Thymus (tissue), 14 donors: Measurements from ENCODE around the gene MSS51. TPM values are rescaled to one million over a fixed set of nuclear protein-coding genes. Genes with fewer than 3 reads are reported as not detected.

Source experiments
- DNase-seq, 9 donors: peaks; one replicate each; pipeline ENCODE4 v3.0.0-alpha.2; 2013; ENCODE audit warnings: low spot score in 9 of 9, low read depth in 6 of 9, missing footprints in 1 of 9
- H3K27ac ChIP-seq, 2 donors: one replicate each; pipeline ENCODE4 v1.5.1; 2013; ENCODE audit warnings: control low read depth in 1 of 2, low read depth in 1 of 2, low read length in 1 of 2, mild to moderate bottlenecking in 1 of 2, moderate library complexity in 1 of 2
- H3K27me3 ChIP-seq, 2 donors: one replicate each; pipeline ENCODE4 v1.5.1; 2013; ENCODE audit warnings: low read length in 1 of 2; ENCODE audit not compliant: control insufficient read depth in 2 of 2, insufficient read depth in 1 of 2
- H3K36me3 ChIP-seq, 2 donors: one replicate each; pipeline ENCODE4 v1.5.1; 2013; ENCODE audit warnings: low read length in 1 of 2, mild to moderate bottlenecking in 1 of 2, moderate library complexity in 1 of 2; ENCODE audit not compliant: control insufficient read depth in 2 of 2, insufficient read depth in 2 of 2
- H3K4me1 ChIP-seq, 2 donors: one replicate each; pipeline ENCODE4 v1.5.1; 2013; ENCODE audit warnings: low read length in 2 of 2; ENCODE audit not compliant: control insufficient read depth in 2 of 2, insufficient read depth in 2 of 2
- H3K4me3 ChIP-seq, 2 donors: one replicate each; pipeline ENCODE4 v1.5.1; 2013; ENCODE audit warnings: low read length in 2 of 2, control low read depth in 1 of 2, mild to moderate bottlenecking in 1 of 2
- H3K9me3 ChIP-seq, 2 donors: one replicate each; pipeline ENCODE4 v1.5.1; 2013; ENCODE audit warnings: low read length in 1 of 2, mild to moderate bottlenecking in 1 of 2; ENCODE audit not compliant: control insufficient read depth in 2 of 2, insufficient read depth in 1 of 2
- WGBS: extraction: QIAGEN DNeasy Blood & Tissue Kit; methylation state at CpG from one replicate; pipeline ENCODE4 v1.1.7; 2013; 5-methylcytosine and 5-hydroxymethylcytosine counted together
- long read RNA-seq, 10 donors: transcript quantifications; one replicate each; lab custom pipeline, GENCODE V29; 2026
- polyA plus RNA-seq: library from polyadenylated mRNA; stranded (reverse); fragments of 200-250 nt; gene quantifications from one replicate; pipeline ENCODE4 v1.2.3, GENCODE V29; 2013
- total RNA-seq: library from RNA; stranded (reverse); fragments of 120-200 nt; gene quantifications from one replicate; pipeline ENCODE4 v1.2.4, GENCODE V29; 2013
- donor health status: healthy.

The MSS51 gene
- total RNA-seq = 1.2 TPM
- 4.1 TPM for polyA plus RNA-seq
- long read RNA-seq, donor 1 = 0 reads
- long read RNA-seq, donor 2 = 0 reads
- long read RNA-seq, donor 3 = 0 reads
- long read RNA-seq, donor 4 = 0 reads
- long read RNA-seq, donor 5 = 0 reads
- long read RNA-seq, donor 6 = 0 reads
- long read RNA-seq, donor 7 = 0 reads
- long read RNA-seq, donor 8 = 0 reads
- long read RNA-seq, donor 9 = 0 reads
- long read RNA-seq, donor 10 = 0 reads

DNA sequence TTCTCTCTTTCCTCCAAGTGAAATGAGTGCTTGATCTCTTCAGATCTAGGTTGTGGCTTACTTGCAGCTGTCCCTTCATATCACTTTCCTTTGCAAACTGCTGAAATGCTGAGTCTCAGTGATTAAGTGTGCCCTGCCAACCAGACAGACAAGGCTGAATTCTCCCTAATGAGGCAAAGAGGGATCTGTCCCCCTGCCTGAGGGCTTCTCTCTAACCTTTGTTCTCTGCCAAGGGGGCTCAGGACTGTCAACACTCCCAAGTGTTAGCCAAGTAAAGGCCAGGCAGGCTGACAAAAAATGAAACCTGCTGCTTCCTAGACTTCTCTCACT lies at the start of gene MSS51:
MSS51 (minus strand) TSS at position 24 of the 330 bp plus-strand sequence. CDS start 5,277 bp downstream, outside the sequence.
- peaks cover 13 to 15% of the 10 kb centered on the region in 2 donors for H3K4me1 ChIP-seq
- no peaks in the 10 kb centered on the region for H3K27me3 ChIP-seq
- peak within 1 kb of the TSS; percentile 43 to 82 for H3K27ac ChIP-seq
- H3K9me3 ChIP-seq = no peaks in the 10 kb centered on the region
- no peak within 1 kb of the TSS for H3K4me3 ChIP-seq
- DNase-seq = peak in 7 of 9 donors; percentile 26 to 82 (median 54)
- peaks cover 9 to 15% of the 10 kb centered on the region in 2 donors for H3K36me3 ChIP-seq

DNA sequence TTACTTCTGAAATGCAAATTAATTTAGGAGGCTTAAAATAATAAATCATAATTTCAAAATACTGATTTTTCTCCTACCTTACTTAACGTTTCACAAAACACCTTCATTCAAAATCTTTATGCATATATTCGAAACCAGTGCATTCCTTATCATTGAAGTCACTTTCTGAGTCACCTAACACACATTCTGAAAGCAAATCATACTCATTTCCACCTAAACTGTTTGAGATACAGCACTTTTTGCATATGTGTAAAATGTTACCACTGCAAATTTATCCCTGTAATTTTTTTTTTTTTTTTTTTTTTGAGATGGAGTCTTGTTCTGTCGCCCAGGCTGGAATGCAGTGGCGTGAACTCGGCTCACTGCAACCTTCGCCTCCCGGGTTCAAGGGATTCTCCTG lies 46.8 kb upstream of the MSS51 start:
- peaks cover 11 to 35% of the 10 kb centered on the region in 2 donors for H3K36me3 ChIP-seq
- no peaks in the 10 kb centered on the region for H3K27me3 ChIP-seq
- 98% methylated on average over 7 of the region's 7 CpGs for WGBS
- no peak overlapping the region for H3K27ac ChIP-seq
- no peaks in the 10 kb centered on the region for H3K9me3 ChIP-seq
- no peak overlapping the region for H3K4me3 ChIP-seq
- H3K4me1 ChIP-seq = no peaks in the 10 kb centered on the region
- DNase-seq = no peak

- peaks cover 14 to 41% of the 10 kb centered on the region in 2 donors for H3K36me3 ChIP-seq
- no peaks in the 10 kb centered on the region for H3K9me3 ChIP-seq
- DNase-seq = no peak
- WGBS = 89% methylated on average over 3 of the region's 3 CpGs
- H3K27me3 ChIP-seq = no peaks in the 10 kb centered on the region
- no peaks in the 10 kb centered on the region for H3K4me1 ChIP-seq
- H3K4me3 ChIP-seq = no peak overlapping the region
- no peak overlapping the region for H3K27ac ChIP-seq
Measured at GRCh38 chr10:73478636-73479035, 45.3 kb upstream of the MSS51 start.

GRCh38 chr10:73471226-73471625 lies 37.9 kb upstream of the MSS51 start:
- H3K36me3 ChIP-seq = peaks cover 16 to 67% of the 10 kb centered on the region in 2 donors
- 97% methylated on average over 3 of the region's 3 CpGs for WGBS
- DNase-seq = no peak
- no peak overlapping the region for H3K4me3 ChIP-seq
- H3K4me1 ChIP-seq = no peaks in the 10 kb centered on the region
- no peaks in the 10 kb centered on the region for H3K9me3 ChIP-seq
- H3K27me3 ChIP-seq = no peaks in the 10 kb centered on the region
- no peak overlapping the region for H3K27ac ChIP-seq

GRCh38 chr10:73469579-73469978 lies 36.2 kb upstream of the MSS51 start:
- Histone ChIP-seq H3K4me3 (no peak overlapping the region), H3K36me3 (peaks cover 16 to 68% of the 10 kb centered on the region in 2 donors), H3K27ac (no peak overlapping the region), H3K27me3 (no peaks in the 10 kb centered on the region), H3K4me1 (no peaks in the 10 kb centered on the region), H3K9me3 (no peaks in the 10 kb centered on the region)
- DNase-seq = no peak

- H3K4me3 ChIP-seq = no peak overlapping the region
- H3K9me3 ChIP-seq = no peaks in the 10 kb centered on the region
- H3K4me1 ChIP-seq = no peaks in the 10 kb centered on the region
- 96% methylated on average over 2 of the region's 2 CpGs for WGBS
- peaks cover 18 to 69% of the 10 kb centered on the region in 2 donors for H3K36me3 ChIP-seq
- no peak for DNase-seq
- H3K27me3 ChIP-seq = no peaks in the 10 kb centered on the region
- H3K27ac ChIP-seq = no peak overlapping the region
Measured at GRCh38 chr10:73467206-73467605, 33.8 kb upstream of the MSS51 start.

GRCh38 chr10:73465978-73466726 lies 32.8 kb upstream of the MSS51 start:
- Histone ChIP-seq H3K9me3 (no peaks in the 10 kb centered on the region), H3K36me3 (peaks cover 22 to 63% of the 10 kb centered on the region in 2 donors), H3K27ac (no peak overlapping the region), H3K4me3 (no peak overlapping the region), H3K4me1 (no peaks in the 10 kb centered on the region), H3K27me3 (no peaks in the 10 kb centered on the region)
- no peak for DNase-seq
- 99% methylated on average over 2 of the region's 2 CpGs for WGBS

- peaks cover 30 to 38% of the 10 kb centered on the region in 2 donors for H3K36me3 ChIP-seq
- no peaks in the 10 kb centered on the region for H3K9me3 ChIP-seq
- H3K27ac ChIP-seq = no peak overlapping the region
- H3K27me3 ChIP-seq = no peaks in the 10 kb centered on the region
- H3K4me1 ChIP-seq = no peaks in the 10 kb centered on the region
- no peak overlapping the region for H3K4me3 ChIP-seq
- 99% methylated on average over 4 of the region's 4 CpGs for WGBS
- no peak for DNase-seq
Measured at GRCh38 chr10:73460897-73461296, 27.5 kb upstream of the MSS51 start.

DNA sequence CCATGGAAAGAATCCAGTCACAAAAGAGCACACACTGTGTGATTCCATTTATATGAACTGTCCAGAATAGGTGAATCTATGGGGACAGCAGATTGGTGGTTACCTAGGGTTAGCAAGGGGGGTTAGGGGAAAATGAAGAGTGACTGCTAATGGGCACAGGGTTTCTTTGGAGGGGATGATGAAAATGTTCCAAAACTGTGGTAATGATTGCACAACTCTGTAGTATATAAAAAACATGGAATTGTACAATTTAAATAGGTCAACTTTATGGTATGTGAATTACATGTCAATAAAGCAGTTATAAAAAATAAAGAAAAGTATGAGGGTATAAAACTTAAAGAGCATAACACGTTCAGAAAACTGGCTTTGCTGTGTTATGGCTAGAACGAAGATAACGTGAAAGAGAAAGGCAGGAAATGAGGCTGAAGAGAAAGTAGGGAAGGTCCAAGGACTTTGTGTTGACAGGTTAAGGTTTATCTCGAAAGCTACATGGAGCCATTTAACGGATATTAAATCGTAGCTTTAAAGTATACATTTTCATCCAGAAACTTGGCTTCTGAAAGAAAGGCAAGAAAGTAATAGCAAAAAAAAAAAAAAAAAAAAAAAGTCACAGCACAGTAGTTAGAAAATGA lies 26.4 kb upstream of the MSS51 start:
- H3K27me3 ChIP-seq = no peaks in the 10 kb centered on the region
- H3K36me3 ChIP-seq = peaks cover 26 to 29% of the 10 kb centered on the region in 2 donors
- no peak overlapping the region for H3K4me3 ChIP-seq
- DNase-seq = no peak
- H3K4me1 ChIP-seq = no peaks in the 10 kb centered on the region
- 98% methylated on average over 6 of the region's 6 CpGs for WGBS
- H3K27ac ChIP-seq = no peak overlapping the region
- H3K9me3 ChIP-seq = no peaks in the 10 kb centered on the region
